HG03442 (cell line): ENCODE data around the gene SLC25A52.
"Not testable (repeated sequence)": the region's sequence is repeated elsewhere in the genome, so short reads cannot be mapped to it uniquely, and the experiment has no call there.

Experiments
- ATAC-seq: cut with Tn5 transposase; IDR thresholded peaks from one replicate; pipeline ENCODE4 v1.9.1; 2021; ENCODE audit warnings: mild to moderate bottlenecking, moderate library complexity; ENCODE audit not compliant: unreplicated experiment

Gene SLC25A52

GRCh38 chr18:31741097-31741735, 19.5 kb downstream of the SLC25A52 start:
- ATAC-seq: no peak

- no peak for ATAC-seq
Measured at GRCh38 chr18:31740180-31740579, 20.5 kb downstream of the SLC25A52 start.

GRCh38 chr18:31739651-31740050, 21.0 kb downstream of the SLC25A52 start:
- ATAC-seq: no peak

- ATAC-seq: no peak
Measured at GRCh38 chr18:31738460-31739407, 21.9 kb downstream of the SLC25A52 start.

- ATAC-seq: peak; percentile 84
Measured at GRCh38 chr18:31736630-31737029, 24.1 kb downstream of the SLC25A52 start.

- ATAC-seq: no peak
Measured at GRCh38 chr18:31731628-31732027, 29.1 kb downstream of the SLC25A52 start.

- ATAC-seq: not testable (repeated sequence)
Measured at GRCh38 chr18:31729196-31729595, 31.5 kb downstream of the SLC25A52 start.

- ATAC-seq: no peak
Measured at GRCh38 chr18:31723990-31724711, 36.5 kb downstream of the SLC25A52 start.

GRCh38 chr18:31723639-31723989, 37.1 kb downstream of the SLC25A52 start:
- ATAC-seq: no peak

GRCh38 chr18:31722369-31722957, 38.2 kb downstream of the SLC25A52 start:
- ATAC-seq: peak; percentile 97

- no peak for ATAC-seq
Measured at GRCh38 chr18:31721601-31722000, 39.1 kb downstream of the SLC25A52 start.

- no peak for ATAC-seq
Measured at GRCh38 chr18:31720867-31721266, 39.8 kb downstream of the SLC25A52 start.

GRCh38 chr18:31719363-31720006, 41.2 kb downstream of the SLC25A52 start:
- ATAC-seq: no peak

- ATAC-seq: no peak
Measured at GRCh38 chr18:31718386-31718785, 42.3 kb downstream of the SLC25A52 start.

- ATAC-seq: peak; percentile 90
Measured at GRCh38 chr18:31716362-31716761, 44.3 kb downstream of the SLC25A52 start.

GRCh38 chr18:31711365-31712172, 49.1 kb downstream of the SLC25A52 start:
- ATAC-seq: no peak

GRCh38 chr18:31710826-31711225, 49.9 kb downstream of the SLC25A52 start:
- ATAC-seq: peak; percentile 50
